ENCODE results near the gene IFIT3. TPM values are rescaled to one million over a fixed set of nuclear protein-coding genes. Genes with fewer than 3 reads are reported as not detected.

Gene IFIT3
- total and polyA plus RNA-seq, 2 donors (not counting 1 experiment from before 2014, with no cell fraction given) = 1.5 to 4.2 TPM

DNA sequence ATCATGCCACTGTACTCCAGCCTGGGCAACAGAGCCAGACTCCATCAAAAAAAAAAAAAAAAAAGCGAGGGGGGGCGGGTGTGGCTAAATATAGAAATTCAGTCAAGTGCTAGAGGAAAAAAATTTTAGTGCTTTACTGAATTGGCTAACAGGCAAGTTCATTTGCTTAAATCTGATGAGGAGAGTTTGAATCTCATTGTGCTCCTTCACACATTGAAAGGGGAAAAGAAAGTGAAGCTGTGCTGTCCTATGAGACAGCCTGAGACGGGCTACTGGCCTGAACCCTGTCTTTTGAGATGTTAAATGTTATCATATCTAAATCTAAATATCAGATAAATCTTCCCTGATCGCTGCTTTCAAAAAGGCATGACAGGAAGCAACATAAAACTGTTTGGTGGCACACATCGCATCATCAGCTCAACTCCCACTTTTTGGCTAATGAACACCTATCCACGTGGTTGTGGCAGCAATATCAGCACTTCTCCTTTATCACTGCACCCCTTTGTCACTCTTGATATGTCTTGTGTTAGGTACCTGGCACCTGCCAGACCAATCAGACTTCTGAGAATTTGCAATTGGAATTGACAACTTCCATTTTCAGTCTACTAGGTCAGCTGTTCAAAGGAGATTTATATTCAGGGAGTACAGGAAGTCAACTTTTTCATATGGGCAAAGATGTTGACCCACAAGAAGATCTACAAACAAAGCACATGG, 36.1 kb downstream of the IFIT3 start:
- TF ChIP-seq, protein P1, sequence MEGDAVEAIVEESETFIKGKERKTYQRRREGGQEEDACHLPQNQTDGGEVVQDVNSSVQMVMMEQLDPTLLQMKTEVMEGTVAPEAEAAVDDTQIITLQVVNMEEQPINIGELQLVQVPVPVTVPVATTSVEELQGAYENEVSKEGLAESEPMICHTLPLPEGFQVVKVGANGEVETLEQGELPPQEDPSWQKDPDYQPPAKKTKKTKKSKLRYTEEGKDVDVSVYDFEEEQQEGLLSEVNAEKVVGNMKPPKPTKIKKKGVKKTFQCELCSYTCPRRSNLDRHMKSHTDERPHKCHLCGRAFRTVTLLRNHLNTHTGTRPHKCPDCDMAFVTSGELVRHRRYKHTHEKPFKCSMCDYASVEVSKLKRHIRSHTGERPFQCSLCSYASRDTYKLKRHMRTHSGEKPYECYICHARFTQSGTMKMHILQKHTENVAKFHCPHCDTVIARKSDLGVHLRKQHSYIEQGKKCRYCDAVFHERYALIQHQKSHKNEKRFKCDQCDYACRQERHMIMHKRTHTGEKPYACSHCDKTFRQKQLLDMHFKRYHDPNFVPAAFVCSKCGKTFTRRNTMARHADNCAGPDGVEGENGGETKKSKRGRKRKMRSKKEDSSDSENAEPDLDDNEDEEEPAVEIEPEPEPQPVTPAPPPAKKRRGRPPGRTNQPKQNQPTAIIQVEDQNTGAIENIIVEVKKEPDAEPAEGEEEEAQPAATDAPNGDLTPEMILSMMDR (IDR thresholded peaks at IDR 0.05) = no peak
- TF ChIP-seq EZH2 (IDR thresholded peaks at IDR 0.05; ENCODE audit: borderline replicate concordance, insufficient read depth, low read depth, low read length, poor library complexity, severe bottlenecking) = no peak
- POLR2A ChIA-PET = no interaction called here
- Histone ChIP-seq H4K20me1 (ENCODE audit: control insufficient read depth, insufficient read depth, low read length, poor library complexity, severe bottlenecking) (no peaks in the 10 kb centered on the region), H3K4me2 (replicated peaks; ENCODE audit: low read depth, low read length, poor library complexity, severe bottlenecking) (peak overlapping the region; percentile 55), H3K27ac (ENCODE audit: low read length in 2 of 2) (peak overlapping the region in 1 of 2 donors; percentile 41), H3K4me3 (ENCODE audit: control extremely low read depth in 1 of 5, extremely low read depth in 1 of 5, insufficient read depth in 1 of 5, low read depth in 2 of 5, low read length in 4 of 5) (peak overlapping the region in 1 of 5 experiments; percentile 25), H3K9ac (ENCODE audit: low read length) (no peak overlapping the region), H3K36me3 (replicated peaks in 1 of 2; ENCODE audit: control extremely low read depth in 1 of 2, control insufficient read depth in 1 of 2, extremely low read depth in 1 of 2, insufficient read depth in 2 of 2, low read length in 1 of 2) (no peaks in the 10 kb centered on the region), H2AFZ (ENCODE audit: insufficient read depth, low read depth, low read length, poor library complexity, severe bottlenecking) (peak overlapping the region; percentile 47), H3K4me1 (ENCODE audit: control insufficient read depth in 2 of 2, insufficient read depth in 2 of 2, low read length in 2 of 2) (peaks cover 6 to 8% of the 10 kb centered on the region in 2 donors), H3K79me2 (ENCODE audit: control insufficient read depth, insufficient read depth, low read length) (no peaks in the 10 kb centered on the region), H3K27me3 (replicated peaks in 1 of 4; ENCODE audit: control extremely low read depth in 1 of 4, control insufficient read depth in 3 of 4, insufficient read depth in 4 of 4, low read length in 3 of 4) (no peaks in the 10 kb centered on the region), H3K9me3 (ENCODE audit: control extremely low read depth in 1 of 3, control insufficient read depth in 2 of 3, insufficient read depth in 1 of 3, low read length in 2 of 3) (no peaks in the 10 kb centered on the region)
- intact Hi-C loops (cut with micrococcal nuclease) = no loop called here
- peak overlapping the region; percentile 26 for H3K27ac Mint-ChIP-seq
- peak overlapping the region; percentile 2 for H3K4me3 Mint-ChIP-seq
- no peak for ATAC-seq (ENCODE audit: low read depth)
- no peaks in the 10 kb centered on the region for H3K9me3 Mint-ChIP-seq (ENCODE audit: insufficient read depth)
- peak; percentile 26 for DNase-seq
- 73% methylated on average over 2 of the region's 6 CpGs for WGBS (ENCODE audit: insufficient coverage)
- CTCF ChIA-PET = interaction anchor here (0.6 to 1.2 kb wide), 5 partner anchors 9 to 106 kb away, joined by 3 read pairs; partner anchors contain the start of gene IFIT2
- no peaks in the 10 kb centered on the region for H3K27me3 Mint-ChIP-seq
- H3K4me1 Mint-ChIP-seq = peaks cover 17% of the 10 kb centered on the region

DNA sequence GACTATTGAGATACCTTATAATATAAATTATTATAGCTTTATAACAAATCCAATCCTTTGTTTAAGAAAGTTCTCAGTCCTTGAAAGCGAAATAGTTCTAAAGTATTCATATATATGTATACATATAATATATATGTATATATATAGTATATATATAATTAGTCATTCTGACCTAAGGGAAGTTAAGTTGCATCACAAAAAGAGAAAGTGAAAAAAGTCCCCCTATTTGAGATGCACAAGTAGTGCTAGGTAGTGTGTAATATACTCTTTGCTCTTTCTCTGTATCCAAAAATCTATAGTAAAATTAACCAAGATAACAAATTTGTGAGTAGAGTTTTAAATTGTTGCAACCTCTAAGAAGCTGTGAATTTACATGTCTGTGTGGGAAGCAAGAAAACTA, 36.7 kb downstream of the IFIT3 start:
- Mint-ChIP-seq H3K4me1 (peaks cover 17% of the 10 kb centered on the region), H3K4me3 (no peak overlapping the region), H3K9me3 (ENCODE audit: insufficient read depth) (no peaks in the 10 kb centered on the region), H3K27ac (no peak overlapping the region), H3K27me3 (no peaks in the 10 kb centered on the region)
- POLR2A ChIA-PET = no interaction called here
- Histone ChIP-seq H4K20me1 (ENCODE audit: control insufficient read depth, insufficient read depth, low read length, poor library complexity, severe bottlenecking) (no peaks in the 10 kb centered on the region), H2AFZ (ENCODE audit: insufficient read depth, low read depth, low read length, poor library complexity, severe bottlenecking) (no peak overlapping the region), H3K27me3 (replicated peaks in 1 of 4; ENCODE audit: control extremely low read depth in 1 of 4, control insufficient read depth in 3 of 4, insufficient read depth in 4 of 4, low read length in 3 of 4) (no peaks in the 10 kb centered on the region), H3K9ac (ENCODE audit: low read length) (no peak overlapping the region), H3K36me3 (replicated peaks in 1 of 2; ENCODE audit: control extremely low read depth in 1 of 2, control insufficient read depth in 1 of 2, extremely low read depth in 1 of 2, insufficient read depth in 2 of 2, low read length in 1 of 2) (no peaks in the 10 kb centered on the region), H3K4me1 (ENCODE audit: control insufficient read depth in 2 of 2, insufficient read depth in 2 of 2, low read length in 2 of 2) (peaks cover 6 to 8% of the 10 kb centered on the region in 2 donors), H3K4me2 (replicated peaks; ENCODE audit: low read depth, low read length, poor library complexity, severe bottlenecking) (no peak overlapping the region), H3K79me2 (ENCODE audit: control insufficient read depth, insufficient read depth, low read length) (no peaks in the 10 kb centered on the region), H3K4me3 (ENCODE audit: control extremely low read depth in 1 of 5, extremely low read depth in 1 of 5, insufficient read depth in 1 of 5, low read depth in 2 of 5, low read length in 4 of 5) (no peak overlapping the region), H3K27ac (ENCODE audit: low read length in 2 of 2) (no peak overlapping the region), H3K9me3 (ENCODE audit: control extremely low read depth in 1 of 3, control insufficient read depth in 2 of 3, insufficient read depth in 1 of 3, low read length in 2 of 3) (no peaks in the 10 kb centered on the region)
- WGBS (ENCODE audit: insufficient coverage) = no CpG with 5 or more reads among the region's 1 CpG
- ATAC-seq (ENCODE audit: low read depth) = no peak
- TF ChIP-seq, protein P1 (IDR thresholded peaks at IDR 0.05) = no peak
- TF ChIP-seq EZH2 (IDR thresholded peaks at IDR 0.05; ENCODE audit: borderline replicate concordance, insufficient read depth, low read depth, low read length, poor library complexity, severe bottlenecking) = no peak
- CTCF ChIA-PET = interaction anchor here (0.6 to 1.0 kb wide), 3 partner anchors 9 to 106 kb away, joined by 3 read pairs; no protein-coding TSS in a partner anchor
- intact Hi-C loops (cut with micrococcal nuclease) = no loop called here
- DNase-seq = no peak
